GM18508 (cell line): ENCODE results near the gene SFXN3.

Source experiments
- ATAC-seq: cut with Tn5 transposase; IDR thresholded peaks from one replicate; pipeline ENCODE4 v1.9.1; 2021; ENCODE audit warnings: moderate number of reproducible peaks; ENCODE audit not compliant: insufficient read depth, unreplicated experiment

SFXN3 gene

GRCh38 chr10:101031128-101031795 is at the start of gene SFXN3, which contains the start of gene PDZD7:
TSS of gene SFXN3 (plus strand) at chr10:101031234. CDS start at chr10:101034695, 3,461 bp downstream.
TSS of gene PDZD7 (minus strand) at chr10:101031129. CDS start at chr10:101030219, 910 bp downstream.
- no peak for ATAC-seq

GRCh38 chr10:100982916-100983830 is 47.9 kb upstream of the SFXN3 start:
- ATAC-seq = no peak

- ATAC-seq = no peak
Measured at GRCh38 chr10:100983868-100984671, 47.0 kb upstream of the SFXN3 start.

GRCh38 chr10:100984672-100985177 is 46.3 kb upstream of the SFXN3 start:
- ATAC-seq = no peak

- ATAC-seq = no peak
Measured at GRCh38 chr10:100985336-100985735, 45.7 kb upstream of the SFXN3 start.

- no peak for ATAC-seq
Measured at GRCh38 chr10:100986623-100986951, 44.4 kb upstream of the SFXN3 start.

GRCh38 chr10:100986952-100987684 is 43.9 kb upstream of the SFXN3 start, which contains the start of the genes MRPL43 and TWNK:
TSS of gene MRPL43 (minus strand) at chr10:100987497. CDS start at chr10:100987443, 54 bp downstream.
TSS of gene TWNK (plus strand) at chr10:100987543. CDS start at chr10:100988211, 668 bp downstream.
- no peak for ATAC-seq

- ATAC-seq = no peak
Measured at GRCh38 chr10:100987685-100988049, 43.4 kb upstream of the SFXN3 start.

GRCh38 chr10:100988166-100988565 is 42.9 kb upstream of the SFXN3 start:
- no peak for ATAC-seq

- no peak for ATAC-seq
Measured at GRCh38 chr10:100989088-100989487, 41.9 kb upstream of the SFXN3 start.

- no peak for ATAC-seq
Measured at GRCh38 chr10:100993986-100994708, 36.9 kb upstream of the SFXN3 start.

GRCh38 chr10:100995181-100995580 is 35.9 kb upstream of the SFXN3 start:
- ATAC-seq = no peak

GRCh38 chr10:100996678-100997359 is 34.2 kb upstream of the SFXN3 start:
- no peak for ATAC-seq

GRCh38 chr10:100997360-100998182 is 33.5 kb upstream of the SFXN3 start:
- ATAC-seq = no peak

- no peak for ATAC-seq
Measured at GRCh38 chr10:100998183-100998990, 32.6 kb upstream of the SFXN3 start.

GRCh38 chr10:100998991-100999741 is 31.9 kb upstream of the SFXN3 start:
- ATAC-seq = no peak
